NB4 (cell line): Measurements from ENCODE around the gene CCDC14.
"Not testable (repeated sequence)": the region's sequence is repeated elsewhere in the genome, so short reads cannot be mapped to it uniquely, and the experiment has no call there.

ENCODE experiments used
- CTCF ChIP-seq: IDR thresholded peaks from one replicate; pipeline ENCODE4 v1.5.1; 2012; ENCODE audit warnings: low read depth, low read length
- MAX ChIP-seq: IDR thresholded peaks from 2 replicates; pipeline ENCODE4 v1.6.1; 2011; ENCODE audit warnings: low read depth, low read length
- POLR2A ChIP-seq: IDR thresholded peaks from 2 replicates; pipeline ENCODE4 v1.6.1; 2011; ENCODE audit warnings: mild to moderate bottlenecking; ENCODE audit not compliant: insufficient read length; ENCODE audit errors: extremely low read depth

DNA sequence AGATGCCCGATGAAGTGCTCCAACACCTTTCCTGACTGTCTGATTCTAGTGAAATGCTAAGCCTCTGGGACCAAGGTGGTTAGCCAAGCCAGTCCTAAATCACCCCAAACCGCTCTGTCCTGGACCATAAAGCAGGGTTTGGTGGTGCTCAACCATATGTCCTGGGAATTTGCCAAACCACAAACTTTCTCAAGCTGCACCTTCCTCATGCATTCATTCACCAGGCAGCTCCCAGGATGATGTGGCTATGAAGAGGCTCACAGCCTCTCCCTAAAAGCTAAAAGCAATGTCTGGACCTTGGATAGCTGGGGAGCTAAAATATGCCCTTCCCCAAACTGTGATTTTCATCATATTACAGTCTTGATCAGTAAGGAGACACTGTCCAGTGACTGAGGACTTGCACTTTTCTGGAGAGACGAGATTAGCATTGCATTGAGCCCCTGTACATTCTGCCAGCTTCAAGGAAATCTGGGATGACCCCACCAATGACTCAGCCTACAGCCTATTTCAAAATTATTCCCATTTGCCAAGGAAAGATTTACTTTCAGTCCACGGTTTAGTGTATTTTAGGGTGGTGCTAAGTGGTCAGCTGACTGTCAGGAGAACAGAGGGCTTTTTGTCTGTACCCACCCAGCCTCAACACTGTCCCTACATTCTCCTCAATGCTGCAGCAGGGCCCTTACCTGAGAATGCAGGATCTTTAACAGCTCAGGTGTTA lies 15.3 kb upstream of the CCDC14 start:
- not testable (repeated sequence) for TF ChIP-seq CTCF, POLR2A, MAX
